Epidermal melanocyte (primary cell): Measurements from ENCODE around the gene UNC13D.
"Not testable (repeated sequence)": the region's sequence is repeated elsewhere in the genome, so short reads cannot be mapped to it uniquely, and the experiment has no call there.

Experiments used
- DNase-seq: peaks from one replicate; pipeline ENCODE4 v3.0.0; 2011; ENCODE audit warnings: low spot score; ENCODE audit not compliant: insufficient read length

UNC13D gene

GRCh38 chr17:75843577-75844529 lies at the start of gene UNC13D:
Gene UNC13D (minus strand): TSS chr17:75844404. CDS start chr17:75844337, 67 bp downstream.
- no peak for DNase-seq

DNA sequence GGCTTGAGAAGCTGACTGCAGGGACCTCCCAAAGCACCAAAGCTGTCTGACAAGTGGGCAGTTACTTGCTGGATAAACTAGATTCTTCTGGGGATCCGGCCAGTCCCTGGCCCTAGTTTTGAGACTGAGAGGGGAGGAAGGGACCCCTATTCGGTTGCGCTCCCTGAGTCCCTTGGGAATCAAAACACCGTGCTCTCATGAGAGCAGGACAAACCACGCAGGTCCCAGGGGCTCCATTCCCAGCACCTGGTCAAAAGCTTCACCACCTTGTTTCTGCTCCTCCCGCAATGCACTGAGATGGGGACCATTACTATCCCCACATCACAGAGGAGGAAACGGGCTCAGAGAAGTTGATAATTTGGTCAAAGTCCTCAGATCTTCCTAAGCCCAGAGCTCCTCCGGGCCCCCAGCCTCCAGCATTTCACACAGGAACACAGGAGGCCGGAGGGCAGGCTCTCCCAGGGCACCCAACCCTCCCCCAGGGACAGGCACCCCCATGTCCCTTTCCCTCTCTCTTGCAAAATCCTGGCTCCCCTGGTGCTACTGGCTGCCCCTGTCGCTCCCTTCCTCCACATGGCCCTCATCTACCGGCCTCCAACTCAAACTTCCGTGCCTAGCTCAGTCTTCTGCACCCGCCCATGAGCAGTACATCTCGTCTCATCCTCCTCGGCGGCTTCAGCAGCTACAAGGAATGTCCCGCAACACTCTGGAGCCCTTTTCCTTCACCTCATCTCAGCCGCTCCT lies 49.3 kb upstream of the UNC13D start:
- no peak for DNase-seq

- DNase-seq, result no peak
These were observed 48.5 kb upstream of the UNC13D start for GRCh38 chr17:75892556-75893224.

GRCh38 chr17:75891605-75892555 lies 47.7 kb upstream of the UNC13D start:
- no peak for DNase-seq

DNA sequence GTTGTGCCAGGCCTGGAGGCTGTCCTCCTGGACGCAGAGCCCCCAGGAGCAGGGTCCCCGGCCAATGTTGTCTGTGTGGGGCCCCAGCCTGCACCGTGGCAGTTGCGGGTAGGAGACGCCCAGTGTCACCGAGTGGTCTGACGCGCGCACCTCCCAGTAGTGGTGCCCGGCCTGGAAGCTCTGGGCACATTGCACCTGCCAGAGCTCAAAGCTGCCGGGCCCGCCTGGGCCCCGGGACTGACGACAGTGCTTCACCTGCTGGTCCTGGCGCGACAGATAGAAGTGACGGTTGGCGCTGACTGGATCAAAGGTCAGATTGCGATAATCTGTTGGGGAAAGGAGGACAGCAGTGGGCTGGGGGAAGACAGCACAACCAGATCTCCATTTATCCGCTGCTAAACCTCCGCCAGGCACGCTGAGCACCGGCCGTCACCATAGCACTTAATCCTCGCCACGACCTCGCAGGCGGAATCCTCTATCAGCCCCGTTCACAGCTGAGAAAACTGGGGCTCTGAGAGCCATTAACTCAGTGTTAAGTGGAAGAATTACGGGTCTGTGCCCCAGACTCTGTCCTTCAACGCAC lies 46.9 kb upstream of the UNC13D start:
- no peak for DNase-seq

DNA sequence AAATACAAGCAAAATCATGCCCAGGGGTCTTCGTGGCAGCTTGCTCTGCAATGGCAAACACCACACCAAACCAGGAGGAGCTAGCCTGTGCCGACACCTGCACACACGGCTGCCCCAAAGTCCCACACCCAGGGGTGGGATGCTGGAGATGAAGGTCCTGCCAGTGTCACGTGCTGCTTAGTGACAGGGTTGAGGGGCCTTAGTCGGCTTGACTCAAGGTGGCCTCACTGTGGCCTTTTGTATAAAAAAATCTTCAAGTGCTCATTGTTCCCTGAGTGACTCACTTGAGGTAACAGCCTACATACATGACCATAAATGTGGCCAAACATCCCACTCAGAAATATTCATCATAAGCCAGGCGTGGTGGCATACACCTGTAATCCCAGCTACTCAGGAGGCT lies 45.2 kb upstream of the UNC13D start:
- DNase-seq, result no peak

DNA sequence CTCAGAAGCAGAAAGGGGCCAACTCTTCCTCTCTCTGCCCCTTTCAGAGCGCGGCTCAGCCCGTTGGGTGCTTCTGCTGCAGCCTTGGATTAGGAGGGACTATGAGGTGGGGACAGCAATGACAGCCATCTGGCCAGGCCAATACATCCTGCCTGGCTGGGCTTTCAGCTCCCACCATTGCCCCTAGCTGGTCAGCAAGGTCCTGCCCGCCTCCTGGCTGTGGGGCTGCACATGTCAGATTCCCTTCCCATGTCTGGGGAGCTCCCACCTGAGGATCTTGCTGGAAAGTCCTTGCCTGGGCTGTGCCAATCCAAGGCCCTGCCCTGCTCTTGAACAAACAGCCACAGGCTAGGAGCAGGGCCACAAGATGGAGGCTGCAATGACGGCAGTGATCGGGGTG lies 44.3 kb upstream of the UNC13D start:
- no peak for DNase-seq

DNA sequence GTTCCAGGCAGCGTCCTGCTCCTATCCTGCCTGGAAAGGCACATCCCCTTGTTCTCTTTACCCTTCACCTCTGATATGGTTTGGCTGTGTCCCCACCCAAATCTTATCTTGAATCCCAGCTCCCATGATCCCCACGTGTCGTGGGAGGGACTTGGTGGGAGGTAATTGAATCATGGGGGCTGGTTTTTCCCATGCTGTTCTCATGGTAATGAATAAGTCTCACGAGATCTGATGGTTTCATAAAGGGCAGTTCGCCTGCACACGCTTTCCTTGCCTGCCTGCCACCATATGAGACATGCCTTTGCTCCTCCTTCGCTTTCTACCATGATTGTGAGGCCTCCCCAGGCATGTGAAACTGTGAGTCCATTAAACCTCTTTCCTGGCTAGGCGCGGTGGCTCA lies 41.7 kb upstream of the UNC13D start:
- DNase-seq, result not testable (repeated sequence)

DNA sequence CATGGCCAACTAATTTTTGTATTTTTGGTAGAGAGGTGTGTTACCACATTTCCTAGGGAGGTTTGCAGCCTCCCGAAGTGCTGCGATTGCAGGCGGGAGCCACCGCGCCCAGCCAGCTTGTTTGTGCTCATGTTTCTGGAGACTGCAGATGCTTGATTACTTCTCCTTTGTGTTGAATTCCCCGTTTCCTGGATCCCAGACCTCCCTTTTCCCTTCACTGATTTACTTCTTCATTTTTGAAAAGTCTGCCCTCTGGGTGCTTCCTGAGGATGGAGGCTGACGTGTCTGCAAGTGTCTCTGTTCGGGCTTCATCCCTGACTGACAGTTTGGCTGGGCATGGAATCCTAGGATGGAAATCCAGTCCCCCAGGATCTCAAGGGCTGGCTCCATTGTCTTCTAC lies 41.2 kb upstream of the UNC13D start:
- no peak for DNase-seq

- DNase-seq, result no peak
These were observed 37.7 kb upstream of the UNC13D start for GRCh38 chr17:75881678-75882454.

GRCh38 chr17:75880266-75880665 lies 36.1 kb upstream of the UNC13D start:
- no peak for DNase-seq

GRCh38 chr17:75878174-75878998 lies 34.2 kb upstream of the UNC13D start, which contains the start of gene TRIM47:
Gene TRIM47 (minus strand): TSS chr17:75878581. CDS start chr17:75878548, 33 bp downstream.
- no peak for DNase-seq

DNA sequence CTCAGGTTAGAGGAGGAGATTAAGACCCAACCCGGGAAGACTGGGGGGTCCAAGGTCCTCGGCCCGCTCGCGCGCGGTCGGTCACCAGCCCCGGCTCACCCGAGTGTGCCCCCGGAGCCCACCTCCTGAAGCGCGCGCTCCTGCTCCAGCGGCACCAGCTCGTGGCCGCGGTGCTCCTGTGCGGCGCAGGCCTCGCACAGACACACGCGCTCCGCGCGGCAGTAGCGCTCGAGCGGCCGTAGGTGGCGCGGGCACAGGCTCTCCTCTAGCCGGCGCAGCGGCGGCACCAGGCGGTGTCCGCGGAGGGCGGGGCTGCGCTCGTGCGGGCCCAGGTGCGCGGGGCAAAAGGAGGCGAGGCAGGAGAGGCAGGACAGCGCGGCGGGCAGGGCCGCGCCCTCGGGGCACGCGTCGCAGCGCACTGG lies 33.6 kb upstream of the UNC13D start:
- no peak for DNase-seq

GRCh38 chr17:75876938-75877751 lies 32.9 kb upstream of the UNC13D start:
- DNase-seq, result peak; percentile 84

DNA sequence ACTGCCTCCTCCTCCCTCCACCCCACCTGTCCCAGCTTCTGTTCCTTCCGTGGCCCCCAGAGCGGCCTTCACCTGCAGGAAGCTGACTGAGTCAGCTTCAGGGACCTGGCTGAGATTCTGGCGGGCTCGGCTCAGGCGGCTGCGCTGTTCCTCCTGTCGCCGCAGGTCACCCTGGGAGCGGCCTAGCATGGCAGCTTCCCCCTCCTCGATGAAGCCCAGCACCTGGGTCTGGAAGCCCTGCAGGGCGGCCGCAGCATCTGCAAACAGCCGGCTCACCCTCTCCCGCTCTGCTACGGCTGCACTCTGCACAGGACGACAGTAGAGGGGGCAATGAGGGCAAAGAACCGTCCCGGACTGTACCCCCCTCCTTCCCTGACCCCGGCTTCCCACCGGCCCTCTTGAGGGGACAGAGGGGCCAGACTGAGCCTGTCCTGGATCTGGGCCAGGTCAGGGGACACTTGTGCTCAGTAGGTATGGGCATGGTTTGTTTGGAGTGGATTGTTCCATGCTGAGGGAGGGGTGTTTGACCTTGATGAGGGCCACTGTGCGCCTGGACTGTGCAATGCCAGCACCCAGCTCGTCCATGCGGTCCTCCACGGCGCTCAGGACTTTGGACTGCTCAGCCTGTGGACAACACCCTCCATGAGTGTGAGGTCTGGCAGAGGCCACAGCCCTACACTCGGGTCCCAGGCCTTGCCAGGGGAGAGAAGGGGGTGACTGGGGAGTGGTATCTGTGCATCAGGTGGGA lies 32.2 kb upstream of the UNC13D start:
- DNase-seq, result no peak

DNA sequence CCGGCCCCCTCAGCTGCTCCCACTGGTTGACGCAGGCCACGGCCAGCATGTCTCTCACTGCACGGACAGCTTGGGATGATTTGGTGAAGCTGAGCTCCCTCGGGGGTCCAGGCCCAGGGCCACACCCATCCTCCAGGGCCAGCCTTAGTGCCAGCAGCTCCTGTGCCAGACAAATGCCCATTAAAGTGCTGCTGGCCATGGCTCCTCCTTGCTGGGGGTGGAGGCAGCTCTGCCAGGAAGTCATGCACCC lies 31.7 kb upstream of the UNC13D start:
- DNase-seq, result no peak

GRCh38 chr17:75875182-75875939 lies 31.2 kb upstream of the UNC13D start:
- no peak for DNase-seq
